Measurements from ENCODE around the gene GPATCH3.

The GPATCH3 gene

DNA sequence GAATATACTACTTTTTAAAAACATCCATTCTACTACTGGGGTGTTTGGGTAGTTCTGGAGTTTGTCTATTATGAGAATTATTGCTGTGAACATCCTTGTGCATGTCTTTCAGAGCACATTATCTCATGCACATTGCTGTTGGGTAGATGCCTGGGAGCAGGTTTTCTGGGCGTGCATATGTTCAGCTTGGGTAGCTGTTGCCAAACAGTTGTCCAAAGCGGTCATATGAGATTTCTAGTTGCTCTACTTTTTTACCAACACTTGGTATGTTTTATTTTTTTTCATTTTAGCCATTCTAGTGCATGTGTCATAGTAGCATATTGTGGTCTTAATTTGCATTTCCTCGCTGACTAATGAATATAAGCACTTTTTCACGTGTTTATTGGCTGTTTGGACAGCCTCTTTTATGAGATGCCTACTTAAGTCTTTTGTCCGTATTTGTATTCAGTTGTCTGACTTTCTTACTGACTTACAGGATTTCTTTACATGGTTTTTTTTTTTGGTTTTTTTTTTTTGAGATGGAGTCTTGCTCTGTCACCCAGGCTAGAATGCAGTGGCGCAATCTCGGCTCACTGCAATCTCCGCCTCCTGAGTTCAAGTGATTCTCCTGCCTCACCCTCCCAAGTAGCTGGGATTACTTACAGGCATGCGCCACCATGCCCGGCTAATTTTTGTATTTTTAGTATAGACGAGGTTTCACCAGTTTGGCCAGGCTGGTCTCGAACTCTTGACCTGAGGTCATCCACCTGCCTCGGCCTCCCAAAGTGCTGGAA, 55.7 kb downstream of the GPATCH3 start:
- no peak for DNase-seq (ENCODE audit: low read depth in 3 of 3)

All from stimulated activated CD4-positive, alpha-beta T cell treated with anti-CD3 and anti-CD28 coated beads, TNF-alpha, amount 100 ng/mL, for 4 hours (primary cell).